Measurements from ENCODE around the gene EIF5A. TPM values are rescaled to one million over a fixed set of nuclear protein-coding genes. Genes with fewer than 3 reads are reported as not detected.

The EIF5A gene
- total RNA-seq, 2 donors from 2014 or later = 429 to 978 TPM

DNA sequence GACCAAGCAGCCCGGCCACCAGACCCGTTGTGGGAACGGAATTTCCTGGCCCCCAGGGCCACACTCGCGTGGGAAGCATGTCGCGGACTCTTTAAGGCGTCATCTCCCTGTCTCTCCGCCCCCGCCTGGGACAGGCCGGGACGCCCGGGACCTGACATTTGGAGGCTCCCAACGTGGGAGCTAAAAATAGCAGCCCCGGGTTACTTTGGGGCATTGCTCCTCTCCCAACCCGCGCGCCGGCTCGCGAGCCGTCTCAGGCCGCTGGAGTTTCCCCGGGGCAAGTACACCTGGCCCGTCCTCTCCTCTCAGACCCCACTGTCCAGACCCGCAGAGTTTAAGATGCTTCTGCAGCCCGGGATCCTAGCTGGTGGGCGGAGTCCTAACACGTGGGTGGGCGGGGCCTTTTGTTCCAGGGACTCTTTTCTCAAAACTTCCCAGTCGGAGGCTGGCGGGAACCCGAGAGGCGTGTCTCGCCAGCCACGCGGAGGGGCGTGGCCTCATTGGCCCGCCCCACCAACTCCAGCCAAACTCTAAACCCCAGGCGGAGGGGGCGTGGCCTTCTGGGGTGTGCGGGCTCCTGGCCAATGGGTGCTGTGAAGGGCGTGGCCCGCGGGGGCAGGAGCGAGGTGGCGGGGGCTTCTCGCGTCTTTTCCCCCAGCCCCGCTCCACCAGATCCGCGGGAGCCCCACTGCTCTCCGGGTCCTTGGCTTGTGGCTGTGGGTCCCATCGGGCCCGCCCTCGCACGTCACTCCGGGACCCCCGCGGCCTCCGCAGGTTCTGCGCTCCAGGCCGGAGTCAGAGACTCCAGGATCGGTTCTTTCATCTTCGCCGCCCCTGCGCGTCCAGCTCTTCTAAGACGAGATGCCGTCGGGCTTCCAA lies 26.1 kb upstream of the EIF5A start, which contains the start of gene SLC2A4:
Gene SLC2A4 (plus strand): TSS at position 645 of the 879 bp plus-strand sequence. CDS start 217 bp downstream, at position 862.
- Mint-ChIP-seq H3K27me3 (peaks cover 20% of the 10 kb centered on the region), H3K4me3 (peak within 1 kb of the TSS; percentile 75), H3K4me1 (peaks cover 6% of the 10 kb centered on the region), H3K9me3 (no peaks in the 10 kb centered on the region), H3K27ac (no peak within 1 kb of the TSS), H3K36me3 (ENCODE audit: low read depth) (no peaks in the 10 kb centered on the region)
- ATAC-seq (replicated peaks) = peak; percentile 91

DNA sequence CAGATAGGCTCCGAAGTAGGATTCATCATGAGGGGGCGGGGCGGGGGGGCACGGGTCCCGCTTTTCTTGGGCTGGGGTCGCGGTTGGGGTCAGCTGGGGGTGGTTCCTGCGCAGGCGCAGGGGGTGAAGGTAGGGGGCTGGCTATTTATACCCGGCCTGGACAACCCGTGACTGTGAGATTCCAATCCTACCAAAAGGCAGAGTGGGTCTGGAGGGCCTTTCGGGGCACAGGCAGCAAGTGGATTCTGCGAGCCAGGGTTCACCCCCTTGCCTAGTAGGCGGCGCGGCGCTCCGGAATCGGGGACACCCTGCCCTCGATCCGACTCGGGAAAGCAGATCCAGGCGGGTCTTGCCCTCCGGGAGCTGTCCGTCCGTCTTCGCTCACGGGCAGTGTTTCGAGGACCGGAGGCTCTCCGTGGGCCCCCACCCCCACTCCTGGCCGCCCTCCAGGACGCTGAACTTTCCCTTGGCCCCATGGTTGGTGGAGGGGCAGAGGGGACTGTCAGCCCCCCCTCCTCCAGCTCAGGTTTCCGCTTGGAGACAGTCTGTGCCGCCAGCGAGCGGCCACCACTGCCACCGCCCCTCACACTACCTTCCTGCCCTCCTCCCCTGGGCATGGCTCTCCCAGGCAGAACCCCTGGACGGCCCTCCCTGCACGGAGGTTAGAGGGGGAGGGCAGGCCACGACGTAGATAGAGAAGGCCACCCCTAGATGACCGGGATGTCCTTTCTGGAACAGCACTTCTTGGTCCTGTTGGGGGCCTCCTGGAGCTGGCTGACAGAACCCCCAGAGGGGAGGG lies 25.3 kb upstream of the EIF5A start:
- Mint-ChIP-seq H3K9me3 (no peaks in the 10 kb centered on the region), H3K4me1 (peaks cover 6% of the 10 kb centered on the region), H3K27me3 (peaks cover 22% of the 10 kb centered on the region), H3K4me3 (peak overlapping the region; percentile 75), H3K27ac (no peak overlapping the region), H3K36me3 (ENCODE audit: low read depth) (no peaks in the 10 kb centered on the region)
- ATAC-seq (replicated peaks) = no peak

DNA sequence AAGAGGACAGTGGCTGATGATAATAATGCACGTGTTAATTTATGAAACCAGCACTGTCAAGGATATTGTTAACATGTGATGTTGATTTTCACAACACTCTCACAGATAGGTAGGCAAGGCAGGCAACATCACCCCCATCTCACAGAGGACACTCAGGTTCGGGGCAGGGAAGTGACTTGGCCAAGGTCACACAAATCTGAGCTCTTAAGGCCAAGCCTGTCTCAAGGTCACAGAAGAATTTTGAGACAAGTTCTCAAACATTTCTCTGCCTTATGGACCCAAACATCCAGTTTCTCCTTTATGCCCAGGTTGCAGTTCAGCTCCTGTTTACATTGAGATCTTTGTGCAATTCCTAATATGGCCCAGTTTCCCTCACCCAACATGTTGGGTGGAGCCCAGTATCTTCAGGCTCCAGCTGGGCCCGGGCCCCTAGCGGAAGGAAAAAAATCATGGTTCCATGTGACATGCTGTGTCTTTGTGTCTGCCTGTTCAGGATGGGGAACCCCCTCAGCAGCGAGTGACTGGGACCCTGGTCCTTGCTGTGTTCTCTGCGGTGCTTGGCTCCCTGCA lies 24.6 kb upstream of the EIF5A start:
- H3K27me3 Mint-ChIP-seq = peaks cover 22% of the 10 kb centered on the region
- ATAC-seq (replicated peaks) = no peak
- no peaks in the 10 kb centered on the region for H3K36me3 Mint-ChIP-seq (ENCODE audit: low read depth)
- no peak overlapping the region for H3K27ac Mint-ChIP-seq
- peak overlapping the region; percentile 32 for H3K4me3 Mint-ChIP-seq
- no peaks in the 10 kb centered on the region for H3K9me3 Mint-ChIP-seq
- peaks cover 6% of the 10 kb centered on the region for H3K4me1 Mint-ChIP-seq

GRCh38 chr17:7283471-7284216 lies 23.8 kb upstream of the EIF5A start:
- H3K4me3 Mint-ChIP-seq = peak overlapping the region; percentile 27
- H3K9me3 Mint-ChIP-seq = no peaks in the 10 kb centered on the region
- peaks cover 22% of the 10 kb centered on the region for H3K27me3 Mint-ChIP-seq
- no peak for ATAC-seq (replicated peaks)
- no peak overlapping the region for H3K27ac Mint-ChIP-seq
- H3K36me3 Mint-ChIP-seq (ENCODE audit: low read depth) = no peaks in the 10 kb centered on the region
- peaks cover 6% of the 10 kb centered on the region for H3K4me1 Mint-ChIP-seq

DNA sequence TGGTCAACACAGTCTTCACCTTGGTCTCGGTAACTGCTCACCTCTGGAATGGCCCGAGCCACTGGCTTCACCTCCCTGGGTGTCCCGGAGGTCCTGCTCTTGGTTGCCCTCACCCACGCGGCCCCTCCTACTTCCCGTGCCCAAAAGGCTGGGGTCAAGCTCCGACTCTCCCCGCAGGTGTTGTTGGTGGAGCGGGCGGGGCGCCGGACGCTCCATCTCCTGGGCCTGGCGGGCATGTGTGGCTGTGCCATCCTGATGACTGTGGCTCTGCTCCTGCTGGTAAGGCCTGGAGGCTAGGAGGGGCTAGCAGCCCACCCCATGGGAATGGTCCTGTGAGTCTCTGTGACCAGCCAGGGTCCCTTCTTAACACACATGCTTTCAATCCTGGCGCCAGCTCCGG lies 22.5 kb upstream of the EIF5A start:
- Mint-ChIP-seq H3K4me3 (no peak overlapping the region), H3K9me3 (no peaks in the 10 kb centered on the region), H3K27me3 (peaks cover 22% of the 10 kb centered on the region), H3K36me3 (ENCODE audit: low read depth) (no peaks in the 10 kb centered on the region), H3K27ac (no peak overlapping the region), H3K4me1 (peaks cover 6% of the 10 kb centered on the region)
- ATAC-seq (replicated peaks) = no peak

- ATAC-seq (replicated peaks) = no peak
- no peaks in the 10 kb centered on the region for H3K36me3 Mint-ChIP-seq (ENCODE audit: low read depth)
- H3K27me3 Mint-ChIP-seq = peaks cover 22% of the 10 kb centered on the region
- no peaks in the 10 kb centered on the region for H3K4me1 Mint-ChIP-seq
- H3K27ac Mint-ChIP-seq = no peak overlapping the region
- H3K9me3 Mint-ChIP-seq = no peaks in the 10 kb centered on the region
- H3K4me3 Mint-ChIP-seq = no peak overlapping the region
Measured at GRCh38 chr17:7285679-7286078, 21.7 kb upstream of the EIF5A start.

- Mint-ChIP-seq H3K36me3 (ENCODE audit: low read depth) (no peaks in the 10 kb centered on the region), H3K4me3 (no peak overlapping the region), H3K27ac (no peak overlapping the region), H3K4me1 (no peaks in the 10 kb centered on the region), H3K9me3 (no peaks in the 10 kb centered on the region), H3K27me3 (peaks cover 12% of the 10 kb centered on the region)
- no peak for ATAC-seq (replicated peaks)
Measured at GRCh38 chr17:7289256-7290032, 18.0 kb upstream of the EIF5A start.

DNA sequence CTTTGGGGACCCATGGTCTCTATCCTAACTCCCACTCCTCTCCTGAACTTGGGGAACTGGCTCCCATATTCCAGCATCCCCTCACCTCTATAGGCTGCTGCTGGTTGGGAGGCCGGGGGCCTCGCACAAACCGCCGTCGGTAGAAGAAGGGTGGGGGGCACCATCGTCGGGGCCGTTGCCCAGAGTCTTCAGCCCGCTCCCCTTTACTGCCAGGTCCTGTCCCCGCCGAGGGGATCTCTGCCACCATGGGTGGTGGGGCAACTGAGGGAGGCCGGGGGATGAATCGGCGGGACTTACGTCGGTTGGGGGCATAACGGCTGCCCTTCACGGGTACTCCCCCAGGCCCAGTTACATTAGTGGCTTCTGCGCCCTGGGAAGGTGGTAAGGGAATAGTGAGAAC lies 17.3 kb upstream of the EIF5A start:
- Mint-ChIP-seq H3K4me3 (no peak overlapping the region), H3K4me1 (peaks cover 3% of the 10 kb centered on the region), H3K27me3 (peaks cover 15% of the 10 kb centered on the region), H3K36me3 (ENCODE audit: low read depth) (no peaks in the 10 kb centered on the region), H3K9me3 (no peaks in the 10 kb centered on the region), H3K27ac (no peak overlapping the region)
- no peak for ATAC-seq (replicated peaks)

DNA sequence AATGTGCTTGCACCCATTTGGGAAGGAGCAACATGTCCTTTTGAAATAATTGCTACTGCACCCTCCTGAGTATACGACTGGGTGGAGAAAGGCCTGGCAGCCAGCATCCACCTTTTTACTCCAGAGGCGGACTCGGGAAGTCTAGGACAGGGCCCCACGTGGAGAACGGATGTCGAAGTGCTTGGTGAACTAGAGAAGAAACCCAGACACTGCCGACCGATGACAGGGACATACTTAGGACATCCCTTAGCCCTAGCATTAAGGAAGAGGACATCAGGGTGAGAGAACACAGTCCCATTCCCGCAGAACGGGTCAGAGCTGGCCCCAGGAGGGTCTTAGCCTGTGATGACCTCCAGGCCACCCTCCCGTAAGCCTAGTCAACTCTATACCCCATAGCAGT lies 16.7 kb upstream of the EIF5A start:
- Mint-ChIP-seq H3K27ac (no peak overlapping the region), H3K4me1 (peaks cover 5% of the 10 kb centered on the region), H3K27me3 (peaks cover 17% of the 10 kb centered on the region), H3K9me3 (no peaks in the 10 kb centered on the region), H3K4me3 (no peak overlapping the region), H3K36me3 (ENCODE audit: low read depth) (no peaks in the 10 kb centered on the region)
- ATAC-seq (replicated peaks) = no peak

GRCh38 chr17:7292194-7292593 lies 15.2 kb upstream of the EIF5A start:
- Mint-ChIP-seq H3K27me3 (peaks cover 16% of the 10 kb centered on the region), H3K36me3 (ENCODE audit: low read depth) (no peaks in the 10 kb centered on the region)
- no peak for ATAC-seq (replicated peaks)

GRCh38 chr17:7292729-7293128 lies 14.7 kb upstream of the EIF5A start:
- no peaks in the 10 kb centered on the region for H3K9me3 Mint-ChIP-seq
- H3K4me1 Mint-ChIP-seq = peaks cover 5% of the 10 kb centered on the region
- no peak for ATAC-seq (replicated peaks)
- peaks cover 16% of the 10 kb centered on the region for H3K27me3 Mint-ChIP-seq
- H3K36me3 Mint-ChIP-seq (ENCODE audit: low read depth) = no peaks in the 10 kb centered on the region
- no peak overlapping the region for H3K4me3 Mint-ChIP-seq
- H3K27ac Mint-ChIP-seq = no peak overlapping the region

More at GRCh38 chr17:7292194-7292593, 15.2 kb upstream of the EIF5A start:
- Mint-ChIP-seq H3K4me1 (peaks cover 5% of the 10 kb centered on the region), H3K27ac (no peak overlapping the region), H3K9me3 (no peaks in the 10 kb centered on the region), H3K4me3 (no peak overlapping the region)

- Mint-ChIP-seq H3K27me3 (peaks cover 16% of the 10 kb centered on the region), H3K36me3 (ENCODE audit: low read depth) (no peaks in the 10 kb centered on the region), H3K4me3 (peak overlapping the region; percentile 41)
Measured at GRCh38 chr17:7293159-7293558, 14.3 kb upstream of the EIF5A start.

GRCh38 chr17:7293816-7294613 lies 13.4 kb upstream of the EIF5A start:
- H3K9me3 Mint-ChIP-seq = no peaks in the 10 kb centered on the region
- no peak overlapping the region for H3K27ac Mint-ChIP-seq
- H3K4me3 Mint-ChIP-seq = peak overlapping the region; percentile 41
- H3K4me1 Mint-ChIP-seq = peaks cover 5% of the 10 kb centered on the region
- no peak for ATAC-seq (replicated peaks)
- peaks cover 16% of the 10 kb centered on the region for H3K27me3 Mint-ChIP-seq
- H3K36me3 Mint-ChIP-seq (ENCODE audit: low read depth) = no peaks in the 10 kb centered on the region

More at GRCh38 chr17:7293159-7293558, 14.3 kb upstream of the EIF5A start:
- H3K4me1 Mint-ChIP-seq = peaks cover 5% of the 10 kb centered on the region
- ATAC-seq (replicated peaks) = no peak
- H3K27ac Mint-ChIP-seq = no peak overlapping the region
- no peaks in the 10 kb centered on the region for H3K9me3 Mint-ChIP-seq
